ENCODE data around the gene SPACA6.

GRCh38 chr19:51709575-51709974, 16.4 kb downstream of the SPACA6 start:
- TF ChIP-seq, protein P1, sequence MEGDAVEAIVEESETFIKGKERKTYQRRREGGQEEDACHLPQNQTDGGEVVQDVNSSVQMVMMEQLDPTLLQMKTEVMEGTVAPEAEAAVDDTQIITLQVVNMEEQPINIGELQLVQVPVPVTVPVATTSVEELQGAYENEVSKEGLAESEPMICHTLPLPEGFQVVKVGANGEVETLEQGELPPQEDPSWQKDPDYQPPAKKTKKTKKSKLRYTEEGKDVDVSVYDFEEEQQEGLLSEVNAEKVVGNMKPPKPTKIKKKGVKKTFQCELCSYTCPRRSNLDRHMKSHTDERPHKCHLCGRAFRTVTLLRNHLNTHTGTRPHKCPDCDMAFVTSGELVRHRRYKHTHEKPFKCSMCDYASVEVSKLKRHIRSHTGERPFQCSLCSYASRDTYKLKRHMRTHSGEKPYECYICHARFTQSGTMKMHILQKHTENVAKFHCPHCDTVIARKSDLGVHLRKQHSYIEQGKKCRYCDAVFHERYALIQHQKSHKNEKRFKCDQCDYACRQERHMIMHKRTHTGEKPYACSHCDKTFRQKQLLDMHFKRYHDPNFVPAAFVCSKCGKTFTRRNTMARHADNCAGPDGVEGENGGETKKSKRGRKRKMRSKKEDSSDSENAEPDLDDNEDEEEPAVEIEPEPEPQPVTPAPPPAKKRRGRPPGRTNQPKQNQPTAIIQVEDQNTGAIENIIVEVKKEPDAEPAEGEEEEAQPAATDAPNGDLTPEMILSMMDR (optimal IDR thresholded peaks at IDR 0.05 in 1 of 3, IDR thresholded peaks at IDR 0.05 in 1 of 3, conservative IDR thresholded peaks at IDR 0.05 in 1 of 3; ENCODE audit: extremely low read depth in 1 of 3, insufficient read depth in 2 of 3, low read length in 3 of 3): no peak
- TF ChIP-seq EZH2 (IDR thresholded peaks at IDR 0.05; ENCODE audit: low read length): no peak

All from keratinocyte (primary cell).